Activated T-helper 9 cell treated with anti-CD3 and anti-CD28 coated beads, Interleukin-2, amount 50 U/mL, for 16 hours (primary cell): ENCODE results near the gene NECTIN1.
A peak's percentile ranks its signal among the peaks of the same experiment; 100 is the strongest.

Source experiments
- DNase-seq: peaks from one replicate; pipeline ENCODE4 v3.0.0-alpha.2; 2020; ENCODE audit warnings: low read depth

Gene NECTIN1, protein sequence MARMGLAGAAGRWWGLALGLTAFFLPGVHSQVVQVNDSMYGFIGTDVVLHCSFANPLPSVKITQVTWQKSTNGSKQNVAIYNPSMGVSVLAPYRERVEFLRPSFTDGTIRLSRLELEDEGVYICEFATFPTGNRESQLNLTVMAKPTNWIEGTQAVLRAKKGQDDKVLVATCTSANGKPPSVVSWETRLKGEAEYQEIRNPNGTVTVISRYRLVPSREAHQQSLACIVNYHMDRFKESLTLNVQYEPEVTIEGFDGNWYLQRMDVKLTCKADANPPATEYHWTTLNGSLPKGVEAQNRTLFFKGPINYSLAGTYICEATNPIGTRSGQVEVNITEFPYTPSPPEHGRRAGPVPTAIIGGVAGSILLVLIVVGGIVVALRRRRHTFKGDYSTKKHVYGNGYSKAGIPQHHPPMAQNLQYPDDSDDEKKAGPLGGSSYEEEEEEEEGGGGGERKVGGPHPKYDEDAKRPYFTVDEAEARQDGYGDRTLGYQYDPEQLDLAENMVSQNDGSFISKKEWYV

GRCh38 chr11:119728651-119729580, at the start of gene NECTIN1:
TSS of gene NECTIN1 (minus strand) at chr11:119729200. CDS start at chr11:119728553, 647 bp downstream.
- DNase-seq = peak; percentile 80

DNA sequence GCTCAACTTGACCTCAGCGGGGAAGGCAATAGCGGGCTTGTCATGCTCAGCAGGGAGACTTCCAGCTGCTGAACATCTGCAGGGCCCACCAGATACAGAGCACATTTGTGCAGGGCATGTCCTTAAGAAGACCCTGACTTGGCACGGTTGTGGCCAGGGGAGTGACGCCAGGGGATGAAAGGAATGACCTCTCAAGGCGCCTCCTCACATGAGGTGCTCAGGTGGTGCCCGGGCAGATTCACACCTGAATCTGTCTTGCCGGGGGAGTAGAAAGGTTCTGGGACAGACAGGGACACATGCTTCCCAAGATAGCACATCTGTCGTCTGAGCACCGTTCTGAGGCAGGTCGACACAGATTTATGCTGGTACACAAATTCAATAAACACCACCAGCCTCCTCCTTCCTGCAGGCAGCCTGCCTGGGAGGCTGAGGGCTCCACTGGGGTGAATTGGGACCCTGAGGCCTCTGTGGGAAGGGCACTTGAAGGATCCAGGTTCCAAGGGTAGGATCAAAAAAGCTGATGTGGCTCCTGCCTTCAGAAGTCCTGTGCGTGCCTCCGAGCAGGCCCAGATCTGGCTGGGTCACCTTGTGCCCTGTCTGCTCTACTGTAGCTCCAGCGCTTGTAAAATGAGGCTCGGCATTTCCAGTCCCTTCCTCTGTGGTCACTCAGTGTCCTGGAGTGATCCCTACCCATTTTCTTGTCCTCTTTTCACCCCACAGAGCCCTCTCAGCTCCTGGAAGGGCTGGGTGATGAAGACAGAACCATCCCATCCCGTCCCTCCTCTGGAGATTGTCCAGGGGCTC, 49.6 kb upstream of the NECTIN1 start:
- DNase-seq = no peak

- no peak for DNase-seq
Observed at GRCh38 chr11:119777940-119778339, 48.9 kb upstream of the NECTIN1 start.

DNA sequence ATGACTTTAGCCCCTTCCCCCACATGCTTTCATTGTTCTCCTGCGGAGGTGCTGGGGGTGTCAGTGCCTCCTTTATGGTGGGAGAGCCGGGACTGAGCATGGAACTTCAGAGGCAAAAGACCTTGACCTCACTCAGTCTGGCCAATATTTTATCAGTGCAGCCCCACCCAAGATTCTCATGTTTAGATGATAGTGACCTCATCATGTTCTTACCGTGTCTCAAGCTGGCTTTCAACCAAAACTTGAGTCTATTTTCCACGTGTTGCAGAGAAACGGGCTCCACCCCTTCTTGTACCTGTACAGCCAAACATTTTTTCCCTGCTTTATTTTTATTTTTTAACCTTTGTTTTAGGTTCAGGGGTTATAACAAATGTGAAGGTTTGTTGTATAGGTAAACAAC, 47.7 kb upstream of the NECTIN1 start:
- no peak for DNase-seq

DNA sequence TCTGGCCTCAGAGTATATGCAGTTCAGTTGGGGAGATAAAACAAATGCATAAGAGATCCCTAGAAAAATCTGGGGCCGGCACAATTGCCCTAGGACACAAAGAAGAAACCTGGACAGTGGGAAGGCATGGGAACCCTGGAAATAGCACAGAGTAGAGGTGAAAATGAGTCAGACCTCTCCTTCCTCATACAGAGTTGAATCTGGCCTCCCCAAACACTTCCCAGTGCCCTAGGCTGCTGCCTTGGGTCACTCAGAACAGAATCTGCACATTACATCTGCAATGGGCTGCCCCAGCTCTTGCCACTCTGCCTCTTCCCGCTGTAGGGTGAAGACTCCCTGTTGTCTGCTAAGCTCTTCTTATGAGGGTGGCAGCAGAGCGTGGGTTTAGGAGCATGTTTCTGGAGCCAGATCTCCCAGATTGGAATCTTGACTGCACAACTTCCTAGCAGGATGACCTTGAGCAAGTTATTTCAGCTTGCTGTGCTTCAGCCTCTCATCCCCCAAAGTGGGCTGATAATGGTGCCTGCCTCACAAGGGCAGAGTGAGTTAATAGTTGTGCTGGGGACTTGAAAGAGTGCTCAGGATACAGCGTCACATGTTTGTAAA, 47.1 kb upstream of the NECTIN1 start:
- DNase-seq = no peak

DNA sequence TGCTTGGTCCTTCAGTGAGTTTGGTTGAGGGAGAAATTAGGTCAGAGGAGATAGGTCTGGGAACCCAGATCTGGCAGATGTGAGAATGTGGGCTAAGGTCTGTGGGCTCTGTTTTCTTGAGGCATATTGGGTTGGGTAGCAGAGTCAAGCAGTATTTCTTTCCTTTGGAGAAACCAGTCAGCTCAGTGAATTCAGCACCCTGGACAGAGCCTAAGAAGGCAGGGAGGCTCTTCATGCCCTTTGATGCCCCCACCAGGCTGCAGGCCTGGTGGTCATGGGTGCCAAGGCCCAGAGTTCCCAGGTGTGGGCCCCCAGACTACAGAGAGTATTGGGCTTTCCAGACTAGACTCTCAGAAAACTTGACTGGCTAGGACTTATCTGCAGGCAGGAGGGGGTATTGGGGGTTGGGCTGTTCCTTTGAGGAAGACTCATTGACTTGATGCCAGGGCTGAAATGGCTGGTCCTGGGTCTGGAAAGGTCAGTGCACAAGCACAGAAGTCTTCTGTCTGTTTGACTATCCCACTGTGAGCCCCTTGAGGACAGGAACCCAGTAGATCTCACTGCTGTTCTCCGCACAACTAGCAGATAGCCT, 45.3 kb upstream of the NECTIN1 start:
- DNase-seq = no peak

DNA sequence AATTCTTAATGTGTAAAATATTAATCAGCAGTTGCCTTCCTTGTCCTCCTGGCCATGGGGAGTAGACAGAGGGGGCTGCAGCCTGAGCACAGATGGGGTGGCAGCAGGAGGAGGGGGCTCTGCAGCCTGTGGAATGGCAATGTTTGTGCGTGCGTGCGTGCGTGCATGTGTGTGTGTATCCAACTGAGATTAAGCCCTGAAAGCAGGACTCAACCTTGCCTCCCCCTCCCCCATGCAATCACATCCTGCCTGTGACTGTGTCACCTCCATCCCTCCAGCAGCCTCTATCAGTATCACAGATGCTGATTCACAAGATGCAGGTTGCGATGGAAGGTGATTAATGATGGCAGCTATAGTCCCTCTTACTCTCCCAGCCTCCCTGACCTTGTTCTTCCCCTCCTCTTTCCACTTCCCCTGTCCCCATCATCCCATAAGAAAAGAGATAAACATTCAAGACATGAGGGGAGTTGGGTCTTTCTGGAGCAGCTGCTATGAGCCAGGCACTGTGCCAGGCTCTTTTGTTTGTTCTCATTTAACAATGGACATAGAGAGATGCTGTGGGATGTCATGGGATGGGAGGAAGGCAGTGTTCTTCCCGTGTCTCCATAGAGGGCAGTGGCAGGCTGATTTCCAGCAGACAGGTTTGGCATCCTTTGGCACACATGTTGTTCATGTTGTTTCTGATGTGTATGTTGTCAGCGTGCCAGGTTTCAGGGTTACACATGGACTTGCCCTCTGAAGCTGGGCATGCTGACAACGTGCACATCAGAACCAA, 43.8 kb upstream of the NECTIN1 start:
- no peak for DNase-seq

DNA sequence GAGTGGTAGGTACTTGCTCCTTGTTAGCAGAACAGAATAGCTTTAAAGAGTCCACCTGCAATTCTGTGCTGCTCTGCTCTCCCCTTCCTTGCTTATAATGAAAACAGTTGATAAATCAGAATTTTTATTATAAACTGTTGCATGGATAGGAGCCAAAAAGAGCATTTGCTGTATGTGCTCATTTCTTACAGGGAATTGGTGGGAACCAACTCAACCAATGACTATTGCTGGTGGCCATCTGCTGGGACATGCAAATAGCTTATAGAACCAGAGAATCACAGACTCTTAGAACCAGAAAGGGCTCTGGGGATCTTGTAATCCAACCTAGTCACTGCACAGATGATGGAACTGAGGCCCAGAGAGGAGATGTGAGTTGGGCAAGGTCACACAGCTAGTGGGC, 43.1 kb upstream of the NECTIN1 start:
- DNase-seq = no peak

DNA sequence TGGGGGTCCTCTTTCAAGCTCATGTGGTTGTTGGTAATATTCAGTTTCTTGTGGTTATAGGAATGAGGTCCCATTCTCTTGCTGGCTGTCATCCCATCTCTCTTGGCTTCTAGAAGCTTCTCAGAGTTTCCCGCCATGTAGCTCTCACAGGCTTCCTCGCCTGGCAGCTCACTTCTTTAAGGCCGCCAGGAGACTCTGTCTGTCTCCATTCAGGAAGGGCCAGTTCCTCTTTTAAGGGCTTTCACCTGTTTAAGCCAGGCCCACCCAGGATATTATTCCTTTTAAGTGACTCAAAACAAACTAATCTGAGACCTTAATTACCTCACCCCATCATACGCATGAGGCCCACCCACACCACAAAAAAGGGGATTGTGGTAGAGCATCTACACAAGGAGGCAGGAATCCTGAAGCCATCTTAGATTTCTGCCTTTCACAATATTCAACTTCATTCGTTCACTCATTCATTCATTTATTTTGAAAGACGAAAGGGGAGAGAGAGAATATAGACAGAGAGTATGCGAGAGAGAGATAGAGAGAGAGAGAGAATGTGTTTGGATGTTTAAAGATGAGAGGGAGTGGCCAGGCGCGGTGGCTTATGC, 42.3 kb upstream of the NECTIN1 start:
- DNase-seq = no peak

- DNase-seq = no peak
Observed at GRCh38 chr11:119765628-119766027, 36.6 kb upstream of the NECTIN1 start.

DNA sequence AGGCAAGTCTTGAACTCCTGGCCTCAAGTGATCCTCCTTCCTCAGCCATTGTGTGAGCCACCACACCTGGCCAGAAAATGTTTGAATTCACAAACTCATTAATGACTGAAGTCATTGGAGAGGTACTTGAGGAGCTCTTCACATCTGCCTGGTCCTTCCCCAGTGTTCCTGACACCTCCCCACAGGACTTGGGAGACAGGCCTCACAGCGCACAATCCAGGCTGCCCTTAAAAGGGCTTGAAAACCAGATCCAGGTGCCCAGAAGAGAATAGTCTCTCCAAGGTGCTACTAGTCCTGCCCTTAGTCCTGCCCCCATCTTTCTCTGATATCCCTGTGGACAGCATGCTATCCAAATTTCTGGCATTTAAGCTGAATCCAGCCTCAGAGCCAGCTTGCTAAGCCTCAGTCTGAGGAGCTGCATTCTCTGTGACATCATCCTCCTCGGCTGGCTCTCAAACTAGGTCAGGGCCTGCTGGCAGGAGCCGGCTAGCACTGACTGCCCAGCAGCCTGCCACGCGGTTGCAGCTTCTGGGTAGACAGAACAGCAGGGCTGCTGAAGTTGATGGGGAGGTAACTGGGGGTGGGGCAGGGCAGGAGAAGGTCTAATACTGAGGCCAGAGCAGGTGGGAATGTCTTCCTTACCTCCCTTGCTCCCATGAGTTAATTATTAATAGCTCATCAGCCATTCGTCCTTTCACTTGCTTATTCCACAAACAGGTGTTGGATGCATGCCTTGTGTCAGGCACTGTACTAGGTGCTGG, 35.3 kb upstream of the NECTIN1 start:
- DNase-seq = no peak

GRCh38 chr11:119763071-119763728, 34.2 kb upstream of the NECTIN1 start:
- no peak for DNase-seq

DNA sequence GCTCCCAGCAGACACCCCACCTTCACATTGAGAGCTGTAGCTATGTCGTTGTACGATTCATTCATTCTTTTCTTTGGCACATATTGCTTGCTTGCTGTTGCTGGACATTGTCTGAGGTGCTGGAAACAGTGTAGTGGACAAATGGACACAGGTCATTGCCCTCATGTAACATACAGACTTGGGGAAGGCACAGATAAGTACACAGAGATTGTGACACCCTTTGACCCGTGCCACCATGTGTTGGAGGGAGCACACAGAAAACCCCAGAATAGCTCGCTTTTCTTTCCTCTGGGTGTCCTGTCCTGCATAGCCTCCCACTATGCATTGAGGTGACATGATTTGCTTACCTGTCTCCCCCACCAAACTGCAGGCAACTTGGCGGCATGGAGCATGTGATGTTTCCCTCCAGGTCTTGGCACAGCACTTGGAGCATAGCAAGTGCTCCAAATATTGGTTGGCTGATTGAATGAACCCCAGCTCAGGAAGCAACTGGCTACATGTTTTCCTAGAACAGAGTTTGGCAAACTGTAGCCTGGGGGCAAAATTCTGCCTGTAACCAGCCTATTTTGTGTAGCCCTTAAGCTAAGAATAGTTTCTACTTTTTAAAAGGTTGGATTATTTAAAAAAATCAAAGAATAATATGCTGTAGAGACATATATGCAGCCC, 30.9 kb upstream of the NECTIN1 start:
- no peak for DNase-seq

- no peak for DNase-seq
Observed at GRCh38 chr11:119759324-119759723, 30.3 kb upstream of the NECTIN1 start.

- DNase-seq = no peak
Observed at GRCh38 chr11:119758291-119758690, 29.3 kb upstream of the NECTIN1 start.

DNA sequence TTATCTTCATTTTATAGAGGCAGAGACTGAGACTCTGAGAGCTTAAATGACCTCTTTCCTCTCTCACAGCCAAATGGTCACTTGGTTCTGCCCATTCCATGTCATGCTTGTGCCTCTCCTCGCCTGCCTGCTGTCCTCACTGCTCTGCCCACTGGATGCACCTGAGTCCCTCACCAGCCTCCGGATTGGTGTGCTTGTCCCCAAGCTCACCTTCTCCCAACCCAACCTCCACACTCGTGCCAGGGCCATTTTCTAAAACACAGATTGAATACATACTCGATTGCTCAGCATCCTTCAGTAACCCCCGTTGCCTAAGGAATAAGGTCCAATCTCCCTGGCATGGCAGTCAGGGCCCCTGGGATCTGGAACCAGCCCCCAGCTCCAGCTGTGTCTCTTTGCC, 28.4 kb upstream of the NECTIN1 start:
- DNase-seq = no peak

DNA sequence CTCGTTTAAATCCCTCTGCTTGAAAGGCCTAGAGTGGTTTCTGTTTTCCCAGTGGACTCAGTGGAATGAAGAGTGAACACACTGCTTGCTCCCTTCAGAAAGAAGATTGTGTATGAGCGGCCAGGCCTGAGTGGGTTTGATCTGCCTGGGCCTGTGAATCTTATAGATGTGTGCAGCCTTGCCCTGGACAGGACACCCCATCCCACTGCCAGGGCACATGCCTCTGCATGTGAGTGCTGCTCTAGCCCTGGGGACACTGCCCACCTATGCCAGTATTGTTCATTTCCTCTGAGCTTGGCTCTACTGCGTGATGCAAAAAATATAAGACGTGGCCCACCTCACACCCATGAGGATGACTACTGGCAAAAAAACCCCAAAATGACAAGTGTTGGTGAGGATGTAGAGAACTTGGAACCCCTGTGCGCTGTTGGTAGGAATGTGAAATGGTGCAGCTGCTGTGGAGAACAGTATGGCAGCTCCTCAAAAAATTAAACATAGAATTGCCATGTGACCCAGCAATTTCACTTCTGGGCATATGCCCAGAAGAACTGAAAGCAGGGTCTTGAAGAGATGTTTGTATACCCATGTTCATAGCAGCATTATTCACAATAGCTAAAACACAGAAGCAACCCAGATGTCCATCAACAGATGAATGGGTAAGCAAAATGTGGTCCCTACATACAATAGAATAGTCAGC, 27.3 kb upstream of the NECTIN1 start:
- DNase-seq = no peak
